ENCODE measurements around the gene SSTR3.

DNA sequence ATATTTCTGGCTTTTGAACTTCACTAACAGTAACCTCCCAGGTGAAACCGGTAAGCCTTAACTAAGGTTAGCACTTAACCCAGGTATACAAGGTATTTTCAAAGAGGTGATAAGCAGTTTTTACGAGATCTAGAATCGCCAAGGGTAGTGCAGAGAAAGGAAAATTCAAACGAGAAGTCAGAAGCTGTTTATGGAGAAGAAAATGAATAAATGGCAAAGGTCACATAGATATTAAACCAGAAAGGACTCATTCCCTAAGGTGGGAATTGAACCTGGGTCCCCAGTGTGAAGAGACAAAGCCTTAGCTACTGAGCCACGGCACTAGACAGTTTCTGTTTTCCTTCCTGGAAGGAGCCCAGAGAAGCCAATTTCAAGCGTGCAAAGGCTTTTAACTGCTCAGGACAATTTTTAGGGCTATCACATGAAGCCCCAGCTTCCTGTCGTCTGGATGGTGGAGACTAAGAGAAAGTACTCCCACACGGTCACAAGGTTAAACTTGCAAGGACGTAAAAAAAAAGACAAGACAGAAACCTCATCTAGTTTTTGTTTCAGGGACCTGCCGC is 18.6 kb downstream of the SSTR3 start:
- TF ChIP-seq EZH2 (IDR thresholded peaks at IDR 0.05; ENCODE audit: insufficient read depth, poor library complexity, severe bottlenecking) (no peak), EZH2phosphoT487 (IDR thresholded peaks at IDR 0.05; ENCODE audit: insufficient read depth, low read depth) (no peak)

All from GM23248 (cell line).